Caco-2 (cell line): ENCODE measurements around the gene WDR46. TPM values are rescaled to one million over a fixed set of nuclear protein-coding genes. Genes with fewer than 3 reads are reported as not detected.

Source experiments
- BruUV-seq: library from RNA; stranded (reverse); fragments of 400-500 nt; replicated peaks from 2 replicates; lab custom pipeline; 2021; lab: Mats Ljungman, UMichigan
- CTCF ChIA-PET: fragments of 300-600 bp; sonication (Branson Sonifier 250); formaldehyde crosslinking; loops from one replicate; lab custom pipeline; 2022; ENCODE audit warnings: antibody characterized with exemption; lab: Charles Lee
- POLR2A ChIA-PET: fragments of 300-600 bp; sonication (Branson Sonifier 250); formaldehyde crosslinking; loops from one replicate; lab custom pipeline; 2022; ENCODE audit warnings: antibody characterized with exemption; lab: Charles Lee
- DNase-seq, 2 experiments: peaks; one replicate each; pipeline versions ENCODE4 v3.0.0 to v3.0.0-alpha.2; 2020 to 2022
- H3K27me3 ChIP-seq: replicated peaks from 2 replicates; pipeline ENCODE4 v1.6.0; 2011; ENCODE audit warnings: low read length; ENCODE audit not compliant: control insufficient read depth, insufficient read depth
- H3K36me3 ChIP-seq: 2 replicates; pipeline ENCODE4 v1.5.1; 2011; ENCODE audit warnings: low read length; ENCODE audit not compliant: control insufficient read depth, insufficient read depth
- H3K4me1 ChIP-seq: fragments of 250-450 bp; sonication (Bioruptor Pico); 2 replicates; pipeline ENCODE4 v1.5.1; 2020; ENCODE audit warnings: mild to moderate bottlenecking
- H3K4me3 ChIP-seq: 2 replicates; pipeline ENCODE4 v1.5.1; 2011; ENCODE audit warnings: low read depth, mild to moderate bottlenecking, control low read depth, low read length
- H3K9me3 ChIP-seq: fragments of 250-450 bp; sonication (Bioruptor Pico); 2 replicates; pipeline ENCODE4 v1.5.1; 2020; ENCODE audit warnings: mild to moderate bottlenecking, moderate library complexity
- H3K27ac Mint-ChIP-seq: one replicate; pipeline ENCODE4 v1.8.0; 2022; ENCODE audit warnings: mixed read lengths; ENCODE audit not compliant: unreplicated experiment
- H3K27me3 Mint-ChIP-seq: one replicate; pipeline ENCODE4 v1.8.0; 2022; ENCODE audit warnings: mixed read lengths; ENCODE audit not compliant: insufficient read depth, unreplicated experiment
- H3K36me3 Mint-ChIP-seq: one replicate; pipeline ENCODE4 v1.8.0; 2022; ENCODE audit warnings: mild to moderate bottlenecking, mixed read lengths; ENCODE audit not compliant: insufficient read depth, unreplicated experiment
- H3K4me1 Mint-ChIP-seq: one replicate; pipeline ENCODE4 v1.8.0; 2022; ENCODE audit warnings: low read depth, mixed read lengths; ENCODE audit not compliant: unreplicated experiment
- H3K4me3 Mint-ChIP-seq: one replicate; pipeline ENCODE4 v1.8.0; 2022; ENCODE audit warnings: mild to moderate bottlenecking, moderate library complexity, mixed read lengths; ENCODE audit not compliant: unreplicated experiment
- H3K9me3 Mint-ChIP-seq: one replicate; pipeline ENCODE4 v1.8.0; 2022; ENCODE audit warnings: mixed read lengths; ENCODE audit not compliant: unreplicated experiment
- CTCF ChIP-seq, 2 experiments: fragments of 200-600 bp in 1 of 2; IDR thresholded peaks; 1 replicate in 1 of 2; 2 replicates in 1 of 2; pipeline versions ENCODE4 v1.5.1 to v1.8.0; 2011 to 2022; ENCODE audit warnings: antibody characterized with exemption in 1 of 2, control low read depth in 1 of 2, inconsistent platforms in 1 of 2, low read depth in 1 of 2, low read length in 1 of 2, mild to moderate bottlenecking in 1 of 2, moderate library complexity in 1 of 2; ENCODE audit not compliant: insufficient read depth in 1 of 2, severe bottlenecking in 1 of 2, unreplicated experiment in 1 of 2
- intact Hi-C: fragments of 100-400 bp; cut with micrococcal nuclease; formaldehyde crosslinking; loops from one replicate; pipeline ENCODE4 v1.10.0; 2022; ENCODE audit not compliant: unreplicated experiment
- total RNA-seq: library from RNA; stranded (reverse); gene quantifications from 2 replicates; pipeline ENCODE4 v1.2.3, GENCODE V29; 2022

WDR46 gene
- total RNA-seq, 1 experiment from 2014 or later: 58.2 TPM

- peaks cover 24% of the 10 kb centered on the region for H3K4me1 Mint-ChIP-seq
- peak overlapping the region; percentile 95 for H3K4me3 Mint-ChIP-seq
- H3K27me3 Mint-ChIP-seq: no peaks in the 10 kb centered on the region
- TSS peak; percentile 70 for BruUV-seq
- intact Hi-C loops: no loop called here
- H3K4me1 ChIP-seq: peaks cover 18% of the 10 kb centered on the region
- H3K27me3 ChIP-seq: no peaks in the 10 kb centered on the region
- CTCF ChIA-PET: interaction anchor here (0.6 to 1.3 kb wide), 3 partner anchors 45 to 231 kb away, joined by 4 to 21 read pairs (median 4); partner anchors contain the start of genes CUTA and ZBTB22
- TF ChIP-seq CTCF (IDR thresholded peaks at IDR 0.05; ENCODE audit: insufficient read depth in 1 of 2, low read depth in 1 of 2, low read length in 1 of 2, severe bottlenecking in 1 of 2, unreplicated experiment in 1 of 2): no peak
- H3K9me3 ChIP-seq: no peaks in the 10 kb centered on the region
- H3K9me3 Mint-ChIP-seq: no peaks in the 10 kb centered on the region
- H3K27ac Mint-ChIP-seq: peak overlapping the region; percentile 100
- POLR2A ChIA-PET: interaction anchor here (1.3 to 2.3 kb wide), 6 partner anchors 13 to 301 kb away, joined by 7 to 17 read pairs (median 11); partner anchors contain the start of genes PFDN6, WDR46 and ZBTB22
- H3K36me3 ChIP-seq: peaks cover 9% of the 10 kb centered on the region
- DNase-seq: no peak
- H3K36me3 Mint-ChIP-seq: peaks cover 63% of the 10 kb centered on the region
- H3K4me3 ChIP-seq: peak overlapping the region; percentile 56
Observed at GRCh38 chr6:33272275-33273128, 16.5 kb downstream of the WDR46 start.

GRCh38 chr6:33271468-33272274 lies 17.4 kb downstream of the WDR46 start, which contains the start of the genes RPS18 and VPS52:
Gene RPS18 (plus strand): TSS chr6:33272075. CDS start chr6:33272120, 45 bp downstream.
Gene VPS52 (minus strand): TSS chr6:33271876. CDS start chr6:33271675, 201 bp downstream.
- TSS peak; percentile 83 for BruUV-seq
- CTCF ChIA-PET: interaction anchor here (0.6 to 1.3 kb wide), 6 partner anchors 22 to 232 kb away, joined by 3 to 21 read pairs (median 4); partner anchors contain the start of genes CUTA, RGL2 and ZBTB22
- Histone ChIP-seq H3K9me3 (no peaks in the 10 kb centered on the region), H3K4me3 (peak within 1 kb of the TSS; percentile 56), H3K4me1 (peaks cover 18% of the 10 kb centered on the region), H3K27me3 (no peaks in the 10 kb centered on the region), H3K36me3 (peaks cover 9% of the 10 kb centered on the region)
- POLR2A ChIA-PET: interaction anchor here (0.6 to 2.3 kb wide), 11 partner anchors 12 to 300 kb away, joined by 3 to 17 read pairs (median 7); partner anchors contain the start of genes CUTA, PFDN6, WDR46 and ZBTB22
- intact Hi-C loops: loop anchor here (1.0 kb wide), 1 partner anchor 22 kb away; no protein-coding TSS in a partner anchor
- H3K4me3 Mint-ChIP-seq: peak within 1 kb of the TSS; percentile 95
- DNase-seq: peak; percentile 93 to 97
- H3K27me3 Mint-ChIP-seq: no peaks in the 10 kb centered on the region
- peak within 1 kb of the TSS; percentile 100 for H3K27ac Mint-ChIP-seq
- H3K36me3 Mint-ChIP-seq: peaks cover 55% of the 10 kb centered on the region
- TF ChIP-seq CTCF (IDR thresholded peaks at IDR 0.05; ENCODE audit: insufficient read depth in 1 of 2, low read depth in 1 of 2, low read length in 1 of 2, severe bottlenecking in 1 of 2, unreplicated experiment in 1 of 2): no peak
- no peaks in the 10 kb centered on the region for H3K9me3 Mint-ChIP-seq
- H3K4me1 Mint-ChIP-seq: peaks cover 24% of the 10 kb centered on the region
